ENCODE measurements around the gene MATN1.

MATN1 gene

DNA sequence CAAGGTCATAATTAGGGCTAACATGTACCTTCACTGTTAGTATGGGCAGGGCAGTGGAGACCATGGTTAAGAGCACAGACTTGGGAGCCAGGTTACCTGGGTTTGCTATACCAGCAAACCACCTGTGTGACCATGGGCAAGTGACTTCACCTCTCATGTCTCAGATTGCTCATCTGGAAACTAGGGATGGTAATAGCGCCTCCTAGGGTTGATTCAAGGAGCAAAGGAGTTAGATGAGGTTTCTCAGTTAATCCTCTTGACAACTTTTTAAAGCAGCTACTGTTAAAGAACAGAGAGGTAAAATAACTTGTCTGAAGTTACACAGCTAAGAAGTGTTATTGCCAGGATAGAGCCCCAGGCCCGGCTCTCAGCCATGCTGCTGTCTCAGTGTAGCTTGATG, 790 bp upstream of the MATN1 start:
- TF ChIP-seq GABPA (IDR thresholded peaks at IDR 0.05; ENCODE audit: low read depth) (no peak), POLR2AphosphoS5 (IDR thresholded peaks at IDR 0.05; ENCODE audit: low read depth) (no peak), SPI1 (IDR thresholded peaks at IDR 0.05; ENCODE audit: borderline replicate concordance, low read depth) (no peak)
- TF ChIP-seq, protein P1, sequence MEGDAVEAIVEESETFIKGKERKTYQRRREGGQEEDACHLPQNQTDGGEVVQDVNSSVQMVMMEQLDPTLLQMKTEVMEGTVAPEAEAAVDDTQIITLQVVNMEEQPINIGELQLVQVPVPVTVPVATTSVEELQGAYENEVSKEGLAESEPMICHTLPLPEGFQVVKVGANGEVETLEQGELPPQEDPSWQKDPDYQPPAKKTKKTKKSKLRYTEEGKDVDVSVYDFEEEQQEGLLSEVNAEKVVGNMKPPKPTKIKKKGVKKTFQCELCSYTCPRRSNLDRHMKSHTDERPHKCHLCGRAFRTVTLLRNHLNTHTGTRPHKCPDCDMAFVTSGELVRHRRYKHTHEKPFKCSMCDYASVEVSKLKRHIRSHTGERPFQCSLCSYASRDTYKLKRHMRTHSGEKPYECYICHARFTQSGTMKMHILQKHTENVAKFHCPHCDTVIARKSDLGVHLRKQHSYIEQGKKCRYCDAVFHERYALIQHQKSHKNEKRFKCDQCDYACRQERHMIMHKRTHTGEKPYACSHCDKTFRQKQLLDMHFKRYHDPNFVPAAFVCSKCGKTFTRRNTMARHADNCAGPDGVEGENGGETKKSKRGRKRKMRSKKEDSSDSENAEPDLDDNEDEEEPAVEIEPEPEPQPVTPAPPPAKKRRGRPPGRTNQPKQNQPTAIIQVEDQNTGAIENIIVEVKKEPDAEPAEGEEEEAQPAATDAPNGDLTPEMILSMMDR (IDR thresholded peaks at IDR 0.05; ENCODE audit: insufficient read depth, low read length), result no peak
- TF ChIP-seq, protein P2, sequence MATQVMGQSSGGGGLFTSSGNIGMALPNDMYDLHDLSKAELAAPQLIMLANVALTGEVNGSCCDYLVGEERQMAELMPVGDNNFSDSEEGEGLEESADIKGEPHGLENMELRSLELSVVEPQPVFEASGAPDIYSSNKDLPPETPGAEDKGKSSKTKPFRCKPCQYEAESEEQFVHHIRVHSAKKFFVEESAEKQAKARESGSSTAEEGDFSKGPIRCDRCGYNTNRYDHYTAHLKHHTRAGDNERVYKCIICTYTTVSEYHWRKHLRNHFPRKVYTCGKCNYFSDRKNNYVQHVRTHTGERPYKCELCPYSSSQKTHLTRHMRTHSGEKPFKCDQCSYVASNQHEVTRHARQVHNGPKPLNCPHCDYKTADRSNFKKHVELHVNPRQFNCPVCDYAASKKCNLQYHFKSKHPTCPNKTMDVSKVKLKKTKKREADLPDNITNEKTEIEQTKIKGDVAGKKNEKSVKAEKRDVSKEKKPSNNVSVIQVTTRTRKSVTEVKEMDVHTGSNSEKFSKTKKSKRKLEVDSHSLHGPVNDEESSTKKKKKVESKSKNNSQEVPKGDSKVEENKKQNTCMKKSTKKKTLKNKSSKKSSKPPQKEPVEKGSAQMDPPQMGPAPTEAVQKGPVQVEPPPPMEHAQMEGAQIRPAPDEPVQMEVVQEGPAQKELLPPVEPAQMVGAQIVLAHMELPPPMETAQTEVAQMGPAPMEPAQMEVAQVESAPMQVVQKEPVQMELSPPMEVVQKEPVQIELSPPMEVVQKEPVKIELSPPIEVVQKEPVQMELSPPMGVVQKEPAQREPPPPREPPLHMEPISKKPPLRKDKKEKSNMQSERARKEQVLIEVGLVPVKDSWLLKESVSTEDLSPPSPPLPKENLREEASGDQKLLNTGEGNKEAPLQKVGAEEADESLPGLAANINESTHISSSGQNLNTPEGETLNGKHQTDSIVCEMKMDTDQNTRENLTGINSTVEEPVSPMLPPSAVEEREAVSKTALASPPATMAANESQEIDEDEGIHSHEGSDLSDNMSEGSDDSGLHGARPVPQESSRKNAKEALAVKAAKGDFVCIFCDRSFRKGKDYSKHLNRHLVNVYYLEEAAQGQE (IDR thresholded peaks at IDR 0.05; ENCODE audit: insufficient replicate concordance, low read depth), result no peak
- no peak for DNase-seq (ENCODE audit: low read depth in 1 of 2, low spot score in 1 of 2)
- no peaks in the 10 kb centered on the region for H3K27me3 ChIP-seq (ENCODE audit: insufficient read depth, poor library complexity, severe bottlenecking)
- H3K27ac ChIP-seq (replicated peaks), result no peak overlapping the region
- H3K4me3 ChIP-seq (replicated peaks; ENCODE audit: insufficient read depth, low read length), result no peak overlapping the region

DNA sequence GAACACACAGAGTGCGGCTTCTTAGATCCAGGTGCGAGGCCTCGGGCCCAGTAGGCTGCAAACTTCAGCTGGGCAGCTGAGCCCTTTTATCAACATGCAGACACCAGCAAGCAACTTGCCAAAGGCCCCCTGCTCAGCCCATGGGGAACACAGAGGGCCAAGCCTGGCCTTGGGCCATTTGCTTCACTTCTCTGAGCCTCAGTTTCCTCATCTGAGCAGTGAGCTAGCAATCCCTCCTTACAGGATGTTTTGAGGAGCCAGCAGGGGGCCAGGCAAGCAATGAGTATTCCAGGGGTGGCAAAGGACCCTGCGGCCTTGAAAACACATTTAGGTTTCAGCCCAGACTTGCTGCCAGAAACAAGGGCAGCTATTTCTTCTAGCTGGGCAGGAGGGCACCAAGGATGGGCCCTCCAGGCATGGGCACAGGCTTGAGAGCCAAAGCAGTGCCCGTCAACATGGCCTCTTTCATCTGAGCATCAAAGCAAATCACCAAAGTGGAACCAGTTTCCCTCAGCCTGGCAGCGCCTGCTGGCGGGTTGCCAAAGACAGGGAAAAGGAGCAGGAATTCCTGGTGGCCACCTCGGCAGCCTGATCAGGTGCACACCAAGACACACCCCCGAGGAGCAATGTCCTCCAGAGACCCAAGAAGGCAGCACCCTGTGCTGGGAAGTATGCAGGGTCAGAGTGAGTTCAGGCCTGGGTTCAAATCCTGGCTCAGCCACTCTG, 1.4 kb downstream of the MATN1 start:
- H3K4me3 ChIP-seq (replicated peaks; ENCODE audit: insufficient read depth, low read length), result no peak overlapping the region
- no peak overlapping the region for H3K27ac ChIP-seq (replicated peaks)
- DNase-seq (ENCODE audit: low read depth in 1 of 2, low spot score in 1 of 2), result no peak
- TF ChIP-seq, protein P1 (IDR thresholded peaks at IDR 0.05; ENCODE audit: insufficient read depth, low read length), result no peak
- TF ChIP-seq GABPA (IDR thresholded peaks at IDR 0.05; ENCODE audit: low read depth) (no peak), POLR2AphosphoS5 (IDR thresholded peaks at IDR 0.05; ENCODE audit: low read depth) (no peak), SPI1 (IDR thresholded peaks at IDR 0.05; ENCODE audit: borderline replicate concordance, low read depth) (no peak)
- TF ChIP-seq, protein P2 (IDR thresholded peaks at IDR 0.05; ENCODE audit: insufficient replicate concordance, low read depth), result no peak
- H3K27me3 ChIP-seq (ENCODE audit: insufficient read depth, poor library complexity, severe bottlenecking), result no peaks in the 10 kb centered on the region

DNA sequence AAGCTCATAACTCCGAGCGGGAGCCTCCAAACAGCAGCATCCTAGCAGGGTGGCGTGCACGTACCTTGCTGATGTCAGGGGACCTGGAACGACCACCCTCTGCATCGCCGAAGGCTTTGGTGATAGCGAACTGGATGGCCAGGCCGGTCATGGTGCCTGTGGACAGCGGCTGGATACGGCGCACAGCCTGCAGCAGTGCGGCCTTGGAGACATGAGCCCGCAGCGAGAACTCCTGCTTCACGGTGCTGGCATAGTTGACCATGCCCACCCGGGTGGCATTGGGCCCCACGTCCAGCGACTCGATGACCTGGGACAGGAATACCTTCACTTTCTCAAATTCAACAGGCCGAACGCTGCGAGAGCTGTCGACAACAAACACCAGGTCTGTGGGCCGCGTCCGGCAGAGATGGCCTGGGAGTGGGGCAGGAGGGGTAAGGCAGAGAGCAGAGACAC, 2.0 kb downstream of the MATN1 start:
- Histone ChIP-seq H3K27me3 (ENCODE audit: insufficient read depth, poor library complexity, severe bottlenecking) (no peaks in the 10 kb centered on the region), H3K4me3 (replicated peaks; ENCODE audit: insufficient read depth, low read length) (no peak overlapping the region), H3K27ac (replicated peaks) (no peak overlapping the region)
- DNase-seq (ENCODE audit: low read depth in 1 of 2, low spot score in 1 of 2), result no peak
- no peak for TF ChIP-seq GABPA (IDR thresholded peaks at IDR 0.05; ENCODE audit: low read depth)
- TF ChIP-seq, protein P1 (IDR thresholded peaks at IDR 0.05; ENCODE audit: insufficient read depth, low read length), result no peak
- TF ChIP-seq, protein P2 (IDR thresholded peaks at IDR 0.05; ENCODE audit: insufficient replicate concordance, low read depth), result no peak
- no peak for TF ChIP-seq POLR2AphosphoS5 (IDR thresholded peaks at IDR 0.05; ENCODE audit: low read depth)
- no peak for TF ChIP-seq SPI1 (IDR thresholded peaks at IDR 0.05; ENCODE audit: borderline replicate concordance, low read depth)
